ENCODE results near the gene NGF.
"Not testable (repeated sequence)": the region's sequence is repeated elsewhere in the genome, so short reads cannot be mapped to it uniquely, and the experiment has no call there.

Gene NGF

DNA sequence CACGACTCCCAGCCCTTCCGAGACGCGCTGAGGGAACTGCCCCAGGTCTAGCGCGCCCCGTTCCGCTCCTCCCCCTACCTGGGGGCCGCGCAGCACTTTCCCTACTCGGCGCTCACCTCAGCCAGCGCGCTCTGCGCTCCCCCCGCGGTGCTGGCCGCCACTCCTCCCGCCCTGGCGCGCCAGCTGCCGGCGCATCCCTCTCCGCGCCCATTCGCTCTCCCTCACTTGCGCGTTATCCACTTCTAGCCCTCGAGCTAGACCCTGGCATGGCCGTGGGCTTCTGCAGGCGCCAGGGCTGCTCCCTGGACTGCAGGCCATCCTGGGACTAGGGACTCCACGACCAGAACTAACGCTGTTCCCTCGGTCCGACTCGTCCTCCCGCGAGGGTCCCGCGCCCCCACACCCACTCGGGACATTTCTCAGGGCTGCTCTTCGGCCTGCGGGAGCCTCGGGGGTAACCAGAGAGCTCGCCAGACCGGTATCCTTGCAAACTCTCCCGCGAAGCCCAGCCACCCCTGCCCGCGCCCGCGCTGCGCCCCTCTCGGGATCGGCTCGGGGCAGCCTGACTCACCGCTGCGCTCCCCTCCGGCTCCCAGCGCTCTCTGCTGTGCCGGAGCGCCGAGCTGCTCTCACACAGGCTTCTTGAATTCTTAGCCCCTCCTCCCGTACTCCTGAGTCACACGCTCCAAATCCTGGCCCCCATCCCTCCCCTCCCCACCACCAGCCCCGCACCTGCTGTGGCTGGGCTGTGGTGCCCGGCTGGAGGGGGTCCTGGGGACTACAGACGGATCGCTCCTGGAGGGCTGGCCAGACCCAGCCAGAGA lies at the start of gene NGF:
NGF (minus strand) TSS at position 617 of the 824 bp plus-strand sequence. CDS start 51,454 bp downstream, outside the sequence.
- DNase-seq, result no peak

- DNase-seq, result not testable (repeated sequence)
These were observed 45.4 kb upstream of the NGF start for GRCh38 chr1:115383455-115383854.

DNA sequence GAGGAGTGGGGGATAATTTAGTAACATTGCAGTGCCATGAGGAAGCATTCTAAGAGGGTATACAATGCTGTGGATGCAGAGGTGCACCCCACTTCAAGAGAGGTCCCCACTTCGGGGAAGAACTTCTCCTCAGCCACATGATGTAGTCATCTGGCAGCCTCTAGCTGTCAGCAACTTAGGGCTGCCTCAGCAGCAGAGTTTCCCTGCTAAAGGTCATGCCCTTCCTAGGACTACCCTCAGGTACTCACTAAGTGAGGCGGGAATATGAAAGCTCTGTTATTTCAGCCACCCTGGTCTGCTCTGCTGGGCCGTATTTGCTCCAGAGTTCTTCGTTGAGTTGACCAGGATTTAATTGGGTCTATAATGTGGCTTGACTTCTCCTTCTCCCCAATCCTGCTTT lies 41.9 kb upstream of the NGF start:
- no peak for DNase-seq

GRCh38 chr1:115377411-115377810 lies 39.4 kb upstream of the NGF start:
- no peak for DNase-seq

DNA sequence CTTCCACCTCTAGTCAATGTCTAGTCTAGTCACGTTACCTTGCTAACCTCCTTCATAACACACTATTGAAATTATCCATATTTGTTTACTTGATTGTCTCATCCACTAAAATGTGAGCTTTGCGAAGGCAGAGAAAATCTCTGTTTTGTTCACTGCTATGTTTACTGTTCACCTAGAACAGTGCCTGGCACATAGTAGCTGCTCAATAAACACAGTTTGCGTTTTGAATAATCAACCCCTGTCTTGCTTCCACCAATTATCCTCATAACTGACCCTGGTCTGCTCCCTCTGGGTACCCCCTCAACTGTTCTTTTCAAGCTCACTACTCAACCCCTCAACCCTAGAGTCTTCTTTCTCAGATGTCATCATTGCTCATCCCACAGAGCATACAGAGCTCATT lies 36.5 kb upstream of the NGF start:
- no peak for DNase-seq

GRCh38 chr1:115373305-115373704 lies 35.3 kb upstream of the NGF start:
- DNase-seq, result no peak

GRCh38 chr1:115365738-115366137 lies 27.7 kb upstream of the NGF start:
- no peak for DNase-seq

- DNase-seq, result no peak
These were observed 26.7 kb upstream of the NGF start for GRCh38 chr1:115364780-115365155.

DNA sequence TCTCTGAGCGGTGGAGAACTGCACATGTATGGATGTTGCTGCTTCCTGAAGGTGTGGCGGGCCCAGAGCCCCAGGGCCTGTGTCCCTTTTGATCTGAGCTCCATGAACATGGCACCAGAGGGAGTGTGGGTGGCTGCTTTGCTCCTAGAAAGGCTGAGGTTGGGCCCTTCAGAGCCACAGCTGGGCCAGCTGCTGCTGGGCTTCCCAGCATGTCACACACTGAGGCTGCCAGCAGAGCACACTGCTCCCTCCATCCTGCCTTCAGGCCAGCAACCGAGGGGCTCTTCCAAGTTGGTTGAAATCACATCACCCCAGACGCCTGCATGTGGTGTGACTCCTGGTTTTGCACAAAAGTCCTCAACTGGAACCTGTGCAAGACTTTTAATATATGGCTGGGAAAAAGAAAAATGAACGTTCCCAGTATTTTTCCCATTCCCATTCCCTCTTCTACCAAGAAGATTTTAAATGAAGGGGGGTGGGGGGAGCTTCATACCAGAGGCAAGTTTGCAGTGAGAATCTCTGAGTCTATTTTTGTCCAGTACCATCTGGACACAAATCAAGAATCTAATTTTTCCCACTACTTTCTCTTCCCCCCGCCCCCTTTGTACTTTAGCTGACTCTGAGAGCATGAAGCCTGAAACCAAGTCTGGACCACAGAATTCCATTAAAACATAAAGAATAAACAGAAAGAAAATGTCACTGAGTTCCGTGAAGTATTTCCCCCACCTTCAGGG lies 26.2 kb upstream of the NGF start:
- DNase-seq, result no peak

- DNase-seq, result no peak
These were observed 25.1 kb upstream of the NGF start for GRCh38 chr1:115363171-115363570.

DNA sequence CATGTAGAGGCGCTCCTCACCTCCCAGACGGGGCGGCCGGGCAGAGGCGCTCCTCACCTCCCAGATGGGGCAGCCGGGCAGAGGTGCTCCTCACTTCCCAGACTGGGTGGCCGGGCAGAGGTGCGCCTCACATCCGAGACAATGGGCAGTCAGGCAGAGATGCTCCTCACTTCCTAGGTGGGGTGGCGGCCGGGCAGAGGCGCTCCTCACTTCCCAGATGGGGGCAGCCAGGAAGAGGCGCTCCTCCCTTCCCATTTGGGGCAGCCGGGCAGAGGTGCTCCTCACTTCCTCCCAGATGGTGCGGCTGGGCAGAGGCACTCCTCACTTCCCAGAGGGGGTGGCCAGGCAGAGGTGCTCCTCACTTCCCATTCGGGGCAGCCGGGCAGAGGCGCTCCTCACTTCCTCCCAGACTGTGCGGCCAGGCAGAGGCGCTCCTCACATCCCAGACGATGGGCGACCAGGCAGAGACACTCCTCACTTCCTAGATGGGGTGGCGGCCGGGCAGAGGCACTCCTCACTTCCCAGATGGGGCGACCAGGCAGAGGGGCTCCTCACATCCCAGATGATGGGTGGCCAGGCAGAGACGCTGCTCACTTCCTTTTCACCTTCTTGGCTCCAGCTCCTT lies 22.6 kb upstream of the NGF start:
- not testable (repeated sequence) for DNase-seq

DNA sequence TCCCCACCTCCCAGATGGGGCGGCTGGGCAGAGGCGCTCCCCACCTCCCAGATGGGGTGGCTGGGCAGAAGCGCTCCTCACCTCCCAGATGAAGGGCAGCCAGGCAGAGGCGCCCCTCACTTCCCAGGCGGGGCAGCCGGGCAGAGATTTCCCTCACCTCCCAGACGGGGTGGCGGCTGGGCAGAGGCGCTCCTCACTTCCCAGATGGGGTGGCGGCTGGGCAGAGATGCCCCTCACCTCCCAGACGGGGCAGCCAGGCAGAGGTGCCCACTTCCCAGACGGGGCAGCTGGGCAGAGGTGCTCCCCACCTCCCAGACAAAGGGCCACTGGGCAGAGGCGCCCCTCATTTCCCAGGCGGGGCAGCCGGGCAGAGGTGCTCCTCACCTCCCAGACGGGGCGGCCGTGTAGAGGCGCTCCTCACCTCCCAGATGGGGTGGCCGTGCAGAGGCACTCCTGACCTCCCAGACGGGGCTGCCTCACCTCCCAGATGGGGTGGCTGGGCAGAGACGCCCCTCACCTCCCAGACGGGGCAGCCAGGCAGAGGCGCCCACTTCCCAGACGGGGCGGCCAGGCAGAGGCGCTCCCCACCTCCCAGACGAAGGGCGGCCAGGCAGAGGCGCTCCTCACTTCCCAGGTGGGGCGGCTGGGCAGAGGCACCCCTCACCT lies 21.9 kb upstream of the NGF start:
- not testable (repeated sequence) for DNase-seq

DNA sequence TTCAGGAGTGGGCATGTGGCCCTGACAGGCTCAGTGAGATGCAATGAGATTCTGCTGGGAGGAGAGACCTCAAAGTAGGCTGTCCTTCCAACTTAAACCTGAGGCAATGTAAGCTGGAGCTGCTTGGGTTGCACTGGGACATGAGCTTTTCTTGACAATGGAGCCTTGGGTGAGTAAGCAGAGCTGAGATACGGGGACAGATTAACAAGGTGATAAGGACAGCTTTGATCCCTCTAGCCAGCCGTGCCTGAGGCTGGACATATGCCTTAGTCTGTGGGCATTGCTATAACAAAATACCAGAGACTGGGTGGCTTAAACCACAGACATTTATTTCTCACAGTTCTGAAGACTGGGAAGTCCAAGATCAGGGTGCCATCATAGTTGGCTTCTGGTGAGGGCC lies 18.3 kb upstream of the NGF start:
- DNase-seq, result no peak

DNA sequence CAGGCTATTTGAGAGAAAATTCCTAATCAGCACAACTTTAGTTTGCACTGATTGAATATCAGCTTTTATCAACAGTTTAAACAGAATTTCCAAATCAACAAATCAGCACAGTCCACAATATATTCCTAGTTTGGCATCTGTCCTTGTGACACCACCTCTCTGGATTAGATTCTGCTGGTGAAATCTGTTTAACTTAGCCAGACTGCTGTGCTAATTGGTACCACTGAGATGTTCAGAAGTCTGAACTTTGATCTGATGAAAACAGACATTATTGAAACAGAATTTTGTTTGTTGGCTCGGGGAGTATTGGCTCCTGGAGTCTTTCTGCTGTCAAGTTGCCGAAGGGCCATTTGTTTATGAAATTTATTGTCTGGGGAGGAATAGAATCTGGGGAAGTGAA lies 17.0 kb upstream of the NGF start:
- no peak for DNase-seq

DNA sequence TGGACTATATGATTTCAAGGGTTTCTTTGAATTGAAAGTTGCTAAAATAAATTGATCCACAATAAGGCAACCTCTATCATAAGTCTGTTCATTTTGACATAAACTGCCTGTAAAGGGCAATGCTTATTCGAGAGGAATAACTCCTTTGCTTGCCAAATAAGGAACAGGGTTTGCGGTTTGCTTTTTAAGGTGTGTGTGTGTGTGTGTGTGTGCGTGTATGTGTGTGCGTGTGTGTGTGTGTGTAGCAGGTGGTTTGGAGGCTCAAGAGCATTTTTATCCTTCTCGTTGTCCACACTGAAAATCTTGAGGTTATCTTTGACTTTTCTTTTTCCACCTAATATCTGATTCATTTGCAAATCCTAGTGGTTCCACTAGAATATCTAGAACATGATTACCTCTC lies 13.1 kb upstream of the NGF start:
- no peak for DNase-seq

DNA sequence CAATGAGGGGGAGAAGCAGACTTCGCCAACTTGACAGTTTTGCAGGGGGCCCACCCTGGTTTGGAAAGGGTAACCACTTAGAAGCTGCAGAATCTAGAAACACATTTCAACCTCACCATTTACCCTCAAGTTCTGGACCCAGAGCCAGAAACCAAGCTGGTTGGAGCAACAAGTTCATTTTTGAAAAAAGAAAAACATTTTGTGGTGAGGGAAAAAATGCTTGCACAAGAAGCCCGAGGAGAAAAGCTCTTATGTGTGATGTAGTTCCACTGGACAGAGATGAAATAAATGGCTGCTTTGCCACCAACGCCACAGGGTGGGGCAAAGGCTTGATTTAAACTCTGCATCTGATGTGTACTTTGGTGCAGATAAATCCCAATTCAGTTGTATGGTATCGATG lies 10.6 kb upstream of the NGF start:
- DNase-seq, result no peak

GRCh38 chr1:115347282-115347681 lies 9.2 kb upstream of the NGF start:
- DNase-seq, result no peak

- DNase-seq, result no peak
These were observed 5.2 kb upstream of the NGF start for GRCh38 chr1:115343200-115343737.

DNA sequence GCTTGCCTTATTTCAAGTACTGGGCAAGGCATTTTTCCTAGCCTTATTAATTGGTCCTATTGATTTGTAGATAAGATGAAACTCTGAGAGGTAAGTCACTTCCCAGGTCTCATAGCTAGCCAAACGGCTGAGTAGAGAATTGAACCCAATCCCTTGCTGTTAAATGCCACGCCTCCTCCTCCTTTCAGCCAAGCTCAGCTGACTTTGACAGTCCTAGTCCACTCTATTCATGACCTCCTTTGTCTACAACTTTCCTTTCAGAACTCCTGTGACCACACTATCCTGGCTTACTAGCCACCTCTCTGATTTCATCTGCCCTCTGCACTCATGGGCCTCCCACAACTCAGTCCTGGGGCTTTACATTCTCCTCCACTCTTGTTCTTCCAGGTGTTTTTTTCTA lies 3.9 kb upstream of the NGF start:
- no peak for DNase-seq

DNA sequence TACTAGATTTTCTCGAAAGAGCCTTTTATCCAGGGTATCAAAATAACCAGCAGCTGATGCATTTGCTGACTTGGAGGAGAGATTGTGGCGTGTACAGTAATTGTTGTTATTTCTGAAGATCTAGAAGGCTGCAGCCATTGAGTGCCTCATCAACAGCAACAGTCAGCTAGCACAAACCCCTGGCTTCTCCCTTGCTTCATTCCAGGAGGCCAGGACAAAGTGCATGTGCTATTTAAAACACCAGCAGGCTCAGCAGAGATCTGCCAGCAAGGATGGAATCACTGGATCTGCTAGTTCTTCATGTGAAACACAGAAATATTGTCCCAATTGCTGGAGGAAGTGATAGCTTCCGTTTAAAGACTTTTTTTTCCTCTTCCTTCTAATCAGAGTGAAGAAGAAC lies 2.8 kb upstream of the NGF start:
- no peak for DNase-seq

GRCh38 chr1:115338457-115338820 lies 390 bp upstream of the NGF start:
- no peak for DNase-seq

DNA sequence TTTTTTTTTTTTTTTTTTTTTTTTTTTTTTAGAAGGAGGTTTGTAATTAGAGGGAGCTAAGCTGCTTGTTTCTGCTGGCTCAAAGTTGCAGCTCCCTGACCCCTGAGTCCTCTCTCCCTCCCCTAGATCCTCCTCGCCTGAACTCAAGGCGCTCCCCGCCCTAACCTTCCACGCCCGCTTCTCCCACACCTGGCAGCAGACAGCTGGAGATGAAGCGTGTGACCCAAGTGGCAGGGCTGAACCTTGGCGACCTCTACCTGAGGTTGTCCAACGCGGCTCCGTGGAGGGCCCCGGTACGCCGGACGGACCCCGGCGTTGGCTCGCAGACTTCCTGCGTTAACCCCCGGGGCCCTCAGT lies 795 bp downstream of the NGF start:
- no peak for DNase-seq

DNA sequence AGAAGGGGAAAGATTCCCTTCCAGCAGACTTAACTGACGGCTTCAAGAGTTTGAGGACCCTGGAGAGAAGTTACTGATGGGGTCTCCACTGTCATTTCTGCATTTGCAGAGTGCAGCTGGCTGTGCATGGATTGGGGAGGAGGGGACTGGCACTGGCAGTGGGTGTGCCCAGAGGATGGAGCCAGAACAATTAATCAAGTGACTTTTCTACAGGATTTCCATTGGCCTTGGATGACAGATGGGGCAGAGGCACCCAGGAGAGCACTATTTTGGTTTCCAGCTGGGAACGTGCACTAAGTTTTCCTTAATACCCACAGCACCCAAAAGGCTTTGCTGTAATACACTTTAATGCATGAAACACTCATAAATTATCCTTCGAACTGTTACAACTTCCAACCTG lies 1.3 kb downstream of the NGF start:
- DNase-seq, result no peak
